Measurements from ENCODE around the gene CWC22. TPM values are rescaled to one million over a fixed set of nuclear protein-coding genes. Genes with fewer than 3 reads are reported as not detected.
A peak's percentile ranks its signal among the peaks of the same experiment; 100 is the strongest.

CWC22 gene
- total RNA-seq, 1 experiment from 2014 or later = 28.4 TPM

DNA sequence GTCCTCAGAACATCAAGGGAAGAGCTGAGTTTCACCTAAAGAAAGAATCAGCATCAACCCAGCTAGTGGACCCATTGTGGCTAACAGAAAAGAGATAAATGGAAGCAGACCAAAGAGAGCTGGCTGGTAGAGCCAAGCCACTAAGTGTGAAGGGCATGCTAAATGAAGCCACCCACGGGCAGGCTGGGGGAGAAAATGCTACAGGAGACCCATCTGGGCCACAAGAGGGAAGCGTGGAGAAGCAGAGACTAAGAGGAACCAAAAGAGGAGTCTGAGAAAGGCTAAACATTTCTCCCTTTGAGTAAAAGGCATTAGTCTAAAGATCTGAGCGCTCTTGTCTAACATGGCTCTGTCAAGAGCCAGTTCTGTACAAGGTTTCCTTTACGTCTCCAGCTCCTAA lies 15.8 kb downstream of the CWC22 start:
- POLR2A ChIA-PET = no interaction called here
- Mint-ChIP-seq H3K9me3 (no peaks in the 10 kb centered on the region), H3K4me3 (no peak overlapping the region), H3K27me3 (ENCODE audit: low read depth) (no peaks in the 10 kb centered on the region), H3K4me1 (peaks cover 40% of the 10 kb centered on the region), H3K27ac (peak overlapping the region; percentile 63; the same call in 1 of the 2 replicates), H3K36me3 (peaks cover 17% of the 10 kb centered on the region)
- CTCF ChIA-PET = interaction anchor here (0.6 to 1.8 kb wide), 3 partner anchors 65 to 86 kb away, joined by 3 to 7 read pairs (median 5); no protein-coding TSS in a partner anchor
- ATAC-seq = peak; percentile 86
- TF ChIP-seq, protein P1, sequence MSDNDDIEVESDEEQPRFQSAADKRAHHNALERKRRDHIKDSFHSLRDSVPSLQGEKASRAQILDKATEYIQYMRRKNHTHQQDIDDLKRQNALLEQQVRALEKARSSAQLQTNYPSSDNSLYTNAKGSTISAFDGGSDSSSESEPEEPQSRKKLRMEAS (CRISPR knock-in tag; IDR thresholded peaks at IDR 0.05) = no peak
- TF ChIP-seq, protein P2, sequence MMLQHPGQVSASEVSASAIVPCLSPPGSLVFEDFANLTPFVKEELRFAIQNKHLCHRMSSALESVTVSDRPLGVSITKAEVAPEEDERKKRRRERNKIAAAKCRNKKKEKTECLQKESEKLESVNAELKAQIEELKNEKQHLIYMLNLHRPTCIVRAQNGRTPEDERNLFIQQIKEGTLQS (CRISPR knock-in tag; conservative IDR thresholded peaks at IDR 0.05) = no peak
- TF ChIP-seq, protein P3, sequence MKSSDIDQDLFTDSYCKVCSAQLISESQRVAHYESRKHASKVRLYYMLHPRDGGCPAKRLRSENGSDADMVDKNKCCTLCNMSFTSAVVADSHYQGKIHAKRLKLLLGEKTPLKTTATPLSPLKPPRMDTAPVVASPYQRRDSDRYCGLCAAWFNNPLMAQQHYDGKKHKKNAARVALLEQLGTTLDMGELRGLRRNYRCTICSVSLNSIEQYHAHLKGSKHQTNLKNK (CRISPR knock-in tag; IDR thresholded peaks at IDR 0.05) = no peak
- no peak for TF ChIP-seq HMGA2 (CRISPR knock-in tag; IDR thresholded peaks at IDR 0.05)
- TF ChIP-seq, protein P4, sequence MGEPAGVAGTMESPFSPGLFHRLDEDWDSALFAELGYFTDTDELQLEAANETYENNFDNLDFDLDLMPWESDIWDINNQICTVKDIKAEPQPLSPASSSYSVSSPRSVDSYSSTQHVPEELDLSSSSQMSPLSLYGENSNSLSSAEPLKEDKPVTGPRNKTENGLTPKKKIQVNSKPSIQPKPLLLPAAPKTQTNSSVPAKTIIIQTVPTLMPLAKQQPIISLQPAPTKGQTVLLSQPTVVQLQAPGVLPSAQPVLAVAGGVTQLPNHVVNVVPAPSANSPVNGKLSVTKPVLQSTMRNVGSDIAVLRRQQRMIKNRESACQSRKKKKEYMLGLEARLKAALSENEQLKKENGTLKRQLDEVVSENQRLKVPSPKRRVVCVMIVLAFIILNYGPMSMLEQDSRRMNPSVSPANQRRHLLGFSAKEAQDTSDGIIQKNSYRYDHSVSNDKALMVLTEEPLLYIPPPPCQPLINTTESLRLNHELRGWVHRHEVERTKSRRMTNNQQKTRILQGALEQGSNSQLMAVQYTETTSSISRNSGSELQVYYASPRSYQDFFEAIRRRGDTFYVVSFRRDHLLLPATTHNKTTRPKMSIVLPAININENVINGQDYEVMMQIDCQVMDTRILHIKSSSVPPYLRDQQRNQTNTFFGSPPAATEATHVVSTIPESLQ (CRISPR knock-in tag; IDR thresholded peaks at IDR 0.05) = no peak
- TF ChIP-seq, protein P5, sequence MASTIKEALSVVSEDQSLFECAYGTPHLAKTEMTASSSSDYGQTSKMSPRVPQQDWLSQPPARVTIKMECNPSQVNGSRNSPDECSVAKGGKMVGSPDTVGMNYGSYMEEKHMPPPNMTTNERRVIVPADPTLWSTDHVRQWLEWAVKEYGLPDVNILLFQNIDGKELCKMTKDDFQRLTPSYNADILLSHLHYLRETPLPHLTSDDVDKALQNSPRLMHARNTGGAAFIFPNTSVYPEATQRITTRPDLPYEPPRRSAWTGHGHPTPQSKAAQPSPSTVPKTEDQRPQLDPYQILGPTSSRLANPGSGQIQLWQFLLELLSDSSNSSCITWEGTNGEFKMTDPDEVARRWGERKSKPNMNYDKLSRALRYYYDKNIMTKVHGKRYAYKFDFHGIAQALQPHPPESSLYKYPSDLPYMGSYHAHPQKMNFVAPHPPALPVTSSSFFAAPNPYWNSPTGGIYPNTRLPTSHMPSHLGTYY (CRISPR knock-in tag; IDR thresholded peaks at IDR 0.05) = no peak
- TF ChIP-seq, protein P6, sequence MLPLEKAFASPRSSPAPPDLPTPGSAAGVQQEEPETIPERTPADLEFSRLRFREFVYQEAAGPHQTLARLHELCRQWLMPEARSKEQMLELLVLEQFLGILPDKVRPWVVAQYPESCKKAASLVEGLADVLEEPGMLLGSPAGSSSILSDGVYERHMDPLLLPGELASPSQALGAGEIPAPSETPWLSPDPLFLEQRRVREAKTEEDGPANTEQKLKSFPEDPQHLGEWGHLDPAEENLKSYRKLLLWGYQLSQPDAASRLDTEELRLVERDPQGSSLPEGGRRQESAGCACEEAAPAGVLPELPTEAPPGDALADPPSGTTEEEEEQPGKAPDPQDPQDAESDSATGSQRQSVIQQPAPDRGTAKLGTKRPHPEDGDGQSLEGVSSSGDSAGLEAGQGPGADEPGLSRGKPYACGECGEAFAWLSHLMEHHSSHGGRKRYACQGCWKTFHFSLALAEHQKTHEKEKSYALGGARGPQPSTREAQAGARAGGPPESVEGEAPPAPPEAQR (CRISPR knock-in tag; IDR thresholded peaks at IDR 0.05) = no peak
- DNase-seq (ENCODE audit: low spot score) = peak; percentile 32

DNA sequence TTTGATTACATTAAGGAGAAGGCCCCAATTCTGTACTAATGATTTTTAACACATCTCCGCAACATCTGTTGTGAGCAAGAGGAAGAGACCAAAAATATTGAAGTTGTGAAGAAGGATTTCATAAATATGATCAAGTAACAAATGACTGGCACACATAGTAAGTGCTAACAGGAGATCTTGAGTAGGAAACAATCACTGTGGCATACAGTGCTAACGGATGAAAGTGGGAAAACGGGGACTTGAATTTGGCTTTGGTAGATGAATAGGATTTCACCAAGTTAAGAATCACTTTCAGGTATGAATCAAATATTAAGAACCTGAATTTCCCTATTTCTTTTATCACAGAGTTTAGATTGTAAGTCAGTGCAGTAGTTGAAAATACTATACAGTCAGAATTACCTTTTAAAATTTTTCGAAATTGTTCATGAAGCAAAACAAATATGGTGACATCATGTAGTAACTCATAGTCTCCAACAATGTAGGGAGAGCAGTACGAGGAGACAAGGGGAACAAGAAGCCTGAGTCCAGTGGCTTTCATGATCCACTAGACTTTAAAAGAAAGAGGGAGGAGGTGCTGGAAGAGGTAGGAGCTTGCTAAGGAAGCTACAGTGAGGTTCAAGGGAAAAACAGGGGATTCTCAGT lies 16.3 kb downstream of the CWC22 start:
- TF ChIP-seq, protein P7, sequence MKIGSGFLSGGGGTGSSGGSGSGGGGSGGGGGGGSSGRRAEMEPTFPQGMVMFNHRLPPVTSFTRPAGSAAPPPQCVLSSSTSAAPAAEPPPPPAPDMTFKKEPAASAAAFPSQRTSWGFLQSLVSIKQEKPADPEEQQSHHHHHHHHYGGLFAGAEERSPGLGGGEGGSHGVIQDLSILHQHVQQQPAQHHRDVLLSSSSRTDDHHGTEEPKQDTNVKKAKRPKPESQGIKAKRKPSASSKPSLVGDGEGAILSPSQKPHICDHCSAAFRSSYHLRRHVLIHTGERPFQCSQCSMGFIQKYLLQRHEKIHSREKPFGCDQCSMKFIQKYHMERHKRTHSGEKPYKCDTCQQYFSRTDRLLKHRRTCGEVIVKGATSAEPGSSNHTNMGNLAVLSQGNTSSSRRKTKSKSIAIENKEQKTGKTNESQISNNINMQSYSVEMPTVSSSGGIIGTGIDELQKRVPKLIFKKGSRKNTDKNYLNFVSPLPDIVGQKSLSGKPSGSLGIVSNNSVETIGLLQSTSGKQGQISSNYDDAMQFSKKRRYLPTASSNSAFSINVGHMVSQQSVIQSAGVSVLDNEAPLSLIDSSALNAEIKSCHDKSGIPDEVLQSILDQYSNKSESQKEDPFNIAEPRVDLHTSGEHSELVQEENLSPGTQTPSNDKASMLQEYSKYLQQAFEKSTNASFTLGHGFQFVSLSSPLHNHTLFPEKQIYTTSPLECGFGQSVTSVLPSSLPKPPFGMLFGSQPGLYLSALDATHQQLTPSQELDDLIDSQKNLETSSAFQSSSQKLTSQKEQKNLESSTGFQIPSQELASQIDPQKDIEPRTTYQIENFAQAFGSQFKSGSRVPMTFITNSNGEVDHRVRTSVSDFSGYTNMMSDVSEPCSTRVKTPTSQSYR (CRISPR knock-in tag; IDR thresholded peaks at IDR 0.05) = no peak
- TF ChIP-seq, protein P8, sequence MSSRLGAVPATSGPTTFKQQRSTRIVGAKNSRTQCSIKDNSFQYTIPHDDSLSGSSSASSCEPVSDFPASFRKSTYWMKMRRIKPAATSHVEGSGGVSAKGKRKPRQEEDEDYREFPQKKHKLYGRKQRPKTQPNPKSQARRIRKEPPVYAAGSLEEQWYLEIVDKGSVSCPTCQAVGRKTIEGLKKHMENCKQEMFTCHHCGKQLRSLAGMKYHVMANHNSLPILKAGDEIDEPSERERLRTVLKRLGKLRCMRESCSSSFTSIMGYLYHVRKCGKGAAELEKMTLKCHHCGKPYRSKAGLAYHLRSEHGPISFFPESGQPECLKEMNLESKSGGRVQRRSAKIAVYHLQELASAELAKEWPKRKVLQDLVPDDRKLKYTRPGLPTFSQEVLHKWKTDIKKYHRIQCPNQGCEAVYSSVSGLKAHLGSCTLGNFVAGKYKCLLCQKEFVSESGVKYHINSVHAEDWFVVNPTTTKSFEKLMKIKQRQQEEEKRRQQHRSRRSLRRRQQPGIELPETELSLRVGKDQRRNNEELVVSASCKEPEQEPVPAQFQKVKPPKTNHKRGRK (CRISPR knock-in tag; IDR thresholded peaks at IDR 0.05; ENCODE audit: borderline replicate concordance) = no peak
- TF ChIP-seq, protein P3 (CRISPR knock-in tag; IDR thresholded peaks at IDR 0.05) = no peak
- no peak for TF ChIP-seq OVOL2 (CRISPR knock-in tag; IDR thresholded peaks at IDR 0.05; ENCODE audit: borderline replicate concordance)
- no peak for TF ChIP-seq SOX15 (CRISPR knock-in tag; IDR thresholded peaks at IDR 0.05)
- TF ChIP-seq, protein P9, sequence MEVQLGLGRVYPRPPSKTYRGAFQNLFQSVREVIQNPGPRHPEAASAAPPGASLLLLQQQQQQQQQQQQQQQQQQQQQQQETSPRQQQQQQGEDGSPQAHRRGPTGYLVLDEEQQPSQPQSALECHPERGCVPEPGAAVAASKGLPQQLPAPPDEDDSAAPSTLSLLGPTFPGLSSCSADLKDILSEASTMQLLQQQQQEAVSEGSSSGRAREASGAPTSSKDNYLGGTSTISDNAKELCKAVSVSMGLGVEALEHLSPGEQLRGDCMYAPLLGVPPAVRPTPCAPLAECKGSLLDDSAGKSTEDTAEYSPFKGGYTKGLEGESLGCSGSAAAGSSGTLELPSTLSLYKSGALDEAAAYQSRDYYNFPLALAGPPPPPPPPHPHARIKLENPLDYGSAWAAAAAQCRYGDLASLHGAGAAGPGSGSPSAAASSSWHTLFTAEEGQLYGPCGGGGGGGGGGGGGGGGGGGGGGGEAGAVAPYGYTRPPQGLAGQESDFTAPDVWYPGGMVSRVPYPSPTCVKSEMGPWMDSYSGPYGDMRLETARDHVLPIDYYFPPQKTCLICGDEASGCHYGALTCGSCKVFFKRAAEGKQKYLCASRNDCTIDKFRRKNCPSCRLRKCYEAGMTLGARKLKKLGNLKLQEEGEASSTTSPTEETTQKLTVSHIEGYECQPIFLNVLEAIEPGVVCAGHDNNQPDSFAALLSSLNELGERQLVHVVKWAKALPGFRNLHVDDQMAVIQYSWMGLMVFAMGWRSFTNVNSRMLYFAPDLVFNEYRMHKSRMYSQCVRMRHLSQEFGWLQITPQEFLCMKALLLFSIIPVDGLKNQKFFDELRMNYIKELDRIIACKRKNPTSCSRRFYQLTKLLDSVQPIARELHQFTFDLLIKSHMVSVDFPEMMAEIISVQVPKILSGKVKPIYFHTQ (CRISPR knock-in tag; IDR thresholded peaks at IDR 0.05) = no peak
- no peak for TF ChIP-seq FOXK1 (CRISPR knock-in tag; IDR thresholded peaks at IDR 0.05)
- TF ChIP-seq, protein P10, sequence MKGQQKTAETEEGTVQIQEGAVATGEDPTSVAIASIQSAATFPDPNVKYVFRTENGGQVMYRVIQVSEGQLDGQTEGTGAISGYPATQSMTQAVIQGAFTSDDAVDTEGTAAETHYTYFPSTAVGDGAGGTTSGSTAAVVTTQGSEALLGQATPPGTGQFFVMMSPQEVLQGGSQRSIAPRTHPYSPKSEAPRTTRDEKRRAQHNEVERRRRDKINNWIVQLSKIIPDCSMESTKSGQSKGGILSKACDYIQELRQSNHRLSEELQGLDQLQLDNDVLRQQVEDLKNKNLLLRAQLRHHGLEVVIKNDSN (CRISPR knock-in tag; IDR thresholded peaks at IDR 0.05) = no peak
- no peak for TF ChIP-seq NR3C1 (CRISPR knock-in tag; conservative IDR thresholded peaks at IDR 0.05; ENCODE audit: low read depth)
- TF ChIP-seq FOXJ3 (CRISPR knock-in tag; IDR thresholded peaks at IDR 0.05; ENCODE audit: borderline replicate concordance) = no peak
- ATAC-seq (no peak), DNase-seq (ENCODE audit: low spot score) (no peak)
- Mint-ChIP-seq H3K36me3 (peaks cover 23% of the 10 kb centered on the region), H3K27me3 (ENCODE audit: low read depth) (no peaks in the 10 kb centered on the region), H3K4me1 (peaks cover 34% of the 10 kb centered on the region), H3K27ac (peak overlapping the region; percentile 63; the same call in 1 of the 2 replicates), H3K9me3 (no peaks in the 10 kb centered on the region), H3K4me3 (no peak overlapping the region)
- POLR2A ChIA-PET = no interaction called here
- CTCF ChIA-PET = interaction anchor here (0.6 to 1.8 kb wide), 4 partner anchors 66 to 87 kb away, joined by 3 to 7 read pairs (median 4); no protein-coding TSS in a partner anchor

Measured in WTC11 (cell line).